DMS53 treated with DMSO at 0.1 percent for 48 hours (cell line): ENCODE results near the gene DUSP10.

Experiments used
- DNase-seq: peaks from one replicate; lab custom pipeline; 2025; ENCODE audit not compliant: unreplicated experiment; lab: John Stamatoyannopoulos, UW

The DUSP10 gene

DNA sequence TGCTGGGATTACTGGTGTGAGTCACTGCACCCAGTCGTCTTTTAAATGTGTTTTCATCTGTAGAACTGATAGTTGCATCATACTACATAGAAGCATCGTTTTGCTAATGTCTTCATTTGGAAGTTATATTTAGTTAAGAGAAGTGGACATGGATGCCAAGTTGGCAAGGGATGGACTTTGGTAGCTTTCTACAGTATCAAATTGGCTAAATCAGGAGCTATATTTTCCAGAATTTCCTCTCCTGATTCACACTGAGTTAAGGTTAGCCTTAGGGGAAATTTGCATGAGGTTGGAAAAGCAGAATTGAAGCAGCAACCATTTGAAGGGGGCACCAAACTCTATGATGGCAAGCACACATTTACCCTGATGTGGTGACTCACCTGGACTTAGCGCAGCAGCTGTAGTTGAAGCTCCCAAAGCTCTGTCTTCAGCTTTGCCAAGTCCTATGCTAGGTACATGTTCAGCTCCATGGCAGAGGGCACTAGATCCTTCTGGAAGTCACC is 43.9 kb downstream of the DUSP10 start:
- no peak for DNase-seq

DNA sequence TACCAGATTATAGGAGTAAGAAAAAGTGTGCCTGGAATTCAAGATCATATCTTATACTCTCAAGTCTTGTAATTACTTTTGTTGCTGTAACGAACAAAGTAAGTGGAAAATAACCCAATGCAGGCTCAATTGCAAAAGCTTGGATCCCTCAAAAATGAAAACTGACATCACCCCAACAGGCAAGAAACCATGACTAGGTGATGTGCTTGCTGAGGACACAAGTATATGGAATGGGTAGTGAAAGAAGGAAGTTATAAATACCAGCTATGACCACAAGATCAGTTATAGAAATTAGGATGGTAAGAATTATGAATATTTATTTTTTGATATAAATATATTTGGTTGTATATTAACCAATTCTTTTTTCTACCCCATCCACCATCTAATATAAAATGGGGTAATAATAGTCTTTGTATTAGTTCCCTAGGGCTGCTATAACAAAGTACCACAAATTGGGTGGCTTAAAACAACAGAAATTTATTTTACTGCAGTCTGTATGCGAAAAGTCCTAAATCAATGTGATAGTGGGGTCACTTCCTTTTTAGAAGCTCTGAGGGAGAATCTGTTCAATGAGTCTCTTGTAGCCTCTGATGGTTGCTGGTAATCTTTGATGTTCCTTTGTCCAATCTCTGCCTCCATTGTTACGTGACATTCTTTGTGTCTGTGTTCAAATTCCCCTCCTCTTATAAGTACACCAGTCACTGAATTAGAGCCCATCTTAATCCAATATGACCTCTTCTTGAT is 45.0 kb downstream of the DUSP10 start:
- no peak for DNase-seq

- DNase-seq, result no peak
Measured at GRCh38 chr1:221696027-221696426, 45.9 kb downstream of the DUSP10 start.

GRCh38 chr1:221695301-221695700 is 46.6 kb downstream of the DUSP10 start:
- DNase-seq, result no peak

GRCh38 chr1:221694109-221694508 is 47.8 kb downstream of the DUSP10 start:
- DNase-seq, result no peak

DNA sequence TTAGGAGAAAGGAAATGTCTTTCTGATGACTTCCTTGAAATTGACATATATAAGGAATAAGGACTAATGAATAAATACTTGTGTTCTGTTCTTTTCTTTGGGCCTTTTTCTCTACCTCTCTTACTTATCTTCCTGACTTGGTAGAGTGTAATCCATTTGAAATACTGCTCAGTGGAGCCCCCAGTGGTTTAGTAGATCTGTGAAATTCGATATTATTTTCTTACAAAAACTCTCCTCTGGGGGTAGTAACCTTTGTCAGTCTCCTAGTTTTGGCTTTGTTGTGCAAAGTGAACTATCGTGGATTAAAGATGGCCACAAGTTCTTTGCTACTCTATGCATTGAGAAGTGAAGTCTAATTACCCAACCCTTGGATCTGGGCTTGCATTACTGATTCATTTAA is 48.8 kb downstream of the DUSP10 start:
- no peak for DNase-seq

DNA sequence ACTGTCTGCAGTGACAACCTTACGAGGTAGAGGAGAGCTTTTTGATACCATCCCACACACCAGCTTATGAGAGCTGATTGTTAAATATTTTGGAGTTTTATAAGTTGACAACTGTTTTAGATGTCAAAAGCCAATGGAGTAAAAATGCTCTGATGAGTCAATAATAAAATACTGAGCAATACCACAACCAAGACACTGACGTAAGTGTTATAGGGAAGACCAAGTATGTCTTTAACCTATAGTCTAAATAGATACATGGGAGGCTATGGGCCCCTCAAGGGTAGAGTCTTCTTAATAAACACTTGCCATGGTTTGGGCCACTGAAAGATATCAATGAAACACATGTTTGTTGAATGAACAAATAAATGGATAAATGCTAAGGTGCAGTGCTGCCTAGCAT is 49.2 kb downstream of the DUSP10 start:
- no peak for DNase-seq

- no peak for DNase-seq
Measured at GRCh38 chr1:221691261-221691660, 50.6 kb downstream of the DUSP10 start.

- no peak for DNase-seq
Measured at GRCh38 chr1:221690858-221691257, 51.0 kb downstream of the DUSP10 start.

DNA sequence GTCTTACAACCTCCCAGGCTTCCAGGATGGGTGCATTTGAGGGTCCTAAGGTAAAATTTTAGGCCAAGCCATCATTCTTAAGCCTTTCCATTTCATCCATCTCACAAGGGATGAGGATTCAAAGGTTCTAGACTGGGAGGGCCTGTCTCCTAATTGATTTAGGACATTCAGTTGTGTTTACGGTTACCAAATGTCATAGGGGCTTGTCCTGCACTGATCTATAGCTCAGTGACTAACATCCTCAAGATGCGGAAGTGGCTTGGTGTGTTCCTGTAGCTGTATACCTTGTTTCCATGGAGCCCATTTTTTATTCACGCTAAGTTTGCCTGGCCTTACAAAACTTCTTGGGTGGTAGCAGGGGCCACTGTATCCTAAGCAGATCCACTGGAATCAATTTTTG is 52.8 kb downstream of the DUSP10 start:
- no peak for DNase-seq

DNA sequence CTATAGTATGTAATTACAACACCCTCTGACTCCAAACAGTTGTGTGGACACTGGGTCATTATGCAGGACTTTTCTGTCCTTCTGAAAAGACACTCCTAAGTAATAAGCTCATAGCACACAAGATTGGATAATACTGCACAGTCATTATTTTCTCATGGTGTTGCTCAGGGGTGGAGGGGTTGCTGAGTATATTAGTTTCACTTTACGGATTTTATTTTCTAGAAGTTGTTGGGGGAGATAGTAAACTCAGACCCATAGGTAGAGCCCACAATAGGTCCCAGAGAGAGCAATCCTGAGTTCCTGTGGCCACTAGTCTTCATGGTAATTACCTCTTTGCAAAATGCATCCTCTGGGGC is 53.4 kb downstream of the DUSP10 start:
- DNase-seq, result no peak

DNA sequence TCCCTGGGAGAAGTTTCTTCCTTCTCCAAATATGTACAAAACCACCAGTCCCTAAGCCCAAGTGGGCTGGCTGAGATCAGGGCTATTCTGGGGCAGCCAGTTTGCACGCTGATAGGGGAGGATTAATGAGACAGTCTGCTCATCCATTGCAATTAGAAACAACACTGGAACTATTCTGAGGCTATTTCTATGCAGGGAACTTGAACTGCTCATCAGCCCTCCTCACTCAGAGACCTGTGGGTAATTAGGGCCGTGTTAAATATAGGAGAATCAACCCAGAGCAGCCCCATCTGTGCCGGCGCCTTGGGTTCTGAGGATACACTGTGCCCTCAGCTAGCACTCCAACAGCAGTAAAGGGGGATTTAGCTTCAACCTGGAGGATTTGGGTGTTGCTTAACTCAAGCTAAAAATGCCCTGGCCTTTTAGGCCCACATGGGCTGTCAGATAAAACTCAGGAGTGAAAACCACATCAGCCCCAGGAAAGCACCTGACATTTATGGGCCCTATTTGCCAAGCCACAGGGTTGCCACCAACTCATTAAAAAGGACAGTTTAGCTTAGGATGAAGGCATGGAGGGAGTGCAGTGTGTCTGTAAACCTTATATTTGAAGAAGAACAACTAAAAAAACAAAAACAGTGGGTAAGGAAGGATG is 53.9 kb downstream of the DUSP10 start:
- DNase-seq, result no peak

DNA sequence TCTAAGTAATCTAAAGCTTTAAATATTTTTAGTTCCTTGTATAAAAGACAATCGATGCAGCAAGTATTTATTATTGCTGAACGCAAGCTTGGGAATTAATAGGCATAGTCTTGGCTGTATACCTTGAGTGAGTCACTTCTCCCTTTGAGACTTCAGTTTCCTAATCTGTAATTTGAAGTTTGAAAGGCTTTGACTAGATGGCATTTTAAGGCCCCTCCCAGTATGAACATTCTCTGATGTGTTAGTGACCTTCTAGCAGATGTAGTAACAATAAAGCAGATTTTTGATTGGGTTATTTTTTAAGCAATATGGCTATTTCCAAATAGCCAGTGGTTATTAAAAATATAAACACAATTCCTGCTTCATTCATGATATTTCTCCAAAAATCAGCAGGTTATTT is 58.2 kb downstream of the DUSP10 start:
- DNase-seq, result no peak

GRCh38 chr1:221680085-221680484 is 61.8 kb downstream of the DUSP10 start:
- DNase-seq, result no peak

- no peak for DNase-seq
Measured at GRCh38 chr1:221678014-221678413, 63.9 kb downstream of the DUSP10 start.

GRCh38 chr1:221675880-221676800 is 65.7 kb downstream of the DUSP10 start:
- no peak for DNase-seq

DNA sequence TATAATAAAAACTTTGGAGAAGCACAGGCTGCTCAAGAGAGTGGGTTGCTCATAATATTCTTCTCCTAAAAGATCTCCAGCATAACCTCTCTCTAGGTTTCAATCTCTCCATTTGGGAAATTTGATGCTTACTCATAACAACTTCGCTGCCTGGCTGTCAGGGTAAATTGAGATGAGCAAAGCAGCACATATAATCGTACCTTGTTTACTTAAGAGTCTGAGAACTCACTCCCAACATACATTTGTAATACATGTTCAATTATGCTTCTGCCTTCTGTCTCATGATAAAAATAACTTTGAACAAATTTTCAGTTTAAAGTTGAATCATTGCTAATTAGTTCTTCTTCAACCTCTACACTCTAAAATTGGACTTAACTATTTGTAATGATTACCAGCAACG is 68.9 kb downstream of the DUSP10 start:
- no peak for DNase-seq

DNA sequence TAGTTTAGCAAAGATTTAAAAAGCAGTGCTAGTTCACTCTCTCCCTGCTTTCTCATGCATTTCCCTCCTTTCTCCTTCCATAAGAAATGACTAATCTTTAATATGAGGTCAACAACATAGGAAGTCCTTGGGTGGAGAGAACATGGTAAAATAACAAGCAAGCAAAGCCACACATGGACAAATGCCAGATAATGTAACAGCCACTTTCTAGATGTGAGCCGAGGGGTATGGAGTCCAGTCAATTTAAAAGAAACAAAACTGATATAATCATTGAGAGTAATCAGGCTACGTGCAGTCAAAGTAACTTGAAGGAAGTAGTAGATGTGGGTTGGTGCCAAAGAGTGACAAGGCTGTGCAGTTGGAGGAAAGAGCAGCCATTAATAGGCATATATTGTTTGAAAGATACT is 69.6 kb downstream of the DUSP10 start:
- no peak for DNase-seq

GRCh38 chr1:221670081-221670480 is 71.8 kb downstream of the DUSP10 start:
- no peak for DNase-seq

DNA sequence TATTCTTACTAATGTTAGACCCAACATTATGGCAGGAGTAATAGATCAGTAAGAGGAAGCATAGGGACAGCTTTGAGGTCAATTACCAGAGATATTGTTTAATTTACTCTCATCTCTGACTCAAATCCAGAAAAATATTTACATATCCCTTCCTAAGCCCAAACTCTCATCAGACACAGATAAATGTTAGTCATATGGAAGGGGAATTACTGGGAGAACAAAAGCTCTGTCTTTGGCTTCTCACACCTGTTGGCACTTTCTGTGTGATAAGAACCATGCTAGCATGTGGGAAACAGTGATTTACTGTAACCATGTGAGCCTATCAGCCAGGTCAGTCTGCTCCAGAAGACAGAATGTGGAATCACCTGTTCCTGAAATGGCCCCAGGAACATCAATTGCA is 72.4 kb downstream of the DUSP10 start:
- no peak for DNase-seq

DNA sequence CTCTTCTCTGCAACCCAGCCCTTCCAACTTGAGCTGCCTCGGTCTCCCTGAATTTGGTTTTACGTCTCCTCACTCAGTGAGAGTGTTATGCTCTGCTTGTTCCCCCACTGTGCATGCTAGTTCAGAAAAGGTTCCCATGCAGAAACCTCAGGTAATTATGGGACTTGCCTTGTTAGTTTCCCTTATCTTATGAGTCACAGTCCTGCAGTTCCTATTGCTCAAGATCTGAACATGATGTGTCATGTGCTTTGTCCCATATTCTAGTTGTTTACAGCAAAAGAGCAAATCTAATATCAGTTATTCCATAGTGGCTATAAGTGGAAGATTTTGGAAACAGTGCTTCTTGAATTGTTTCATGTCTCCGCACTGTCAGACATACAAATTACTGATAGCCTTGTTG is 74.4 kb downstream of the DUSP10 start:
- DNase-seq, result no peak

DNA sequence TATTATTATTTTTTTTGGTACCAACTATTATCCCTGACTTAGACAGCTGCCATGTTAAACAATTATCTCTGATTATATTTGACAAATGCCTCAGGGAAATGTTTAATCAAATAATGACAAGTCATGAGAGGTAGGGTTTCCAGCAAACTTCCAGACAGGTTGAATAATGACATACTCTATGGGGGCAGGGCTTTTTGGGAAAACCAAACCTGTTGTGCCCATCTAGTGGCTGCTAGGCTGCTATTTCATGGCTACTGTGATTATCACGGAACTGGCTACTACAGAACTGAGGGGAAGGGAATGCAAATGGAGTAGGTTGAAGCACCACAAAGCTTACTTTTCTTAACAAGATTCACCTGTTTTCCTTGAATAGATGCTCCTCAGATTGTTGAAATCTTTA is 77.6 kb downstream of the DUSP10 start:
- DNase-seq, result no peak
